Measurements from ENCODE around the gene CHST11. TPM values are rescaled to one million over a fixed set of nuclear protein-coding genes. Genes with fewer than 3 reads are reported as not detected.

Gene CHST11
- total and polyA plus RNA-seq, 9 of the 15 experiments (the other 6 are each of a cell fraction or from before 2014, with no cell fraction given) = 2.3 to 38.7 (median 15.0) TPM

DNA sequence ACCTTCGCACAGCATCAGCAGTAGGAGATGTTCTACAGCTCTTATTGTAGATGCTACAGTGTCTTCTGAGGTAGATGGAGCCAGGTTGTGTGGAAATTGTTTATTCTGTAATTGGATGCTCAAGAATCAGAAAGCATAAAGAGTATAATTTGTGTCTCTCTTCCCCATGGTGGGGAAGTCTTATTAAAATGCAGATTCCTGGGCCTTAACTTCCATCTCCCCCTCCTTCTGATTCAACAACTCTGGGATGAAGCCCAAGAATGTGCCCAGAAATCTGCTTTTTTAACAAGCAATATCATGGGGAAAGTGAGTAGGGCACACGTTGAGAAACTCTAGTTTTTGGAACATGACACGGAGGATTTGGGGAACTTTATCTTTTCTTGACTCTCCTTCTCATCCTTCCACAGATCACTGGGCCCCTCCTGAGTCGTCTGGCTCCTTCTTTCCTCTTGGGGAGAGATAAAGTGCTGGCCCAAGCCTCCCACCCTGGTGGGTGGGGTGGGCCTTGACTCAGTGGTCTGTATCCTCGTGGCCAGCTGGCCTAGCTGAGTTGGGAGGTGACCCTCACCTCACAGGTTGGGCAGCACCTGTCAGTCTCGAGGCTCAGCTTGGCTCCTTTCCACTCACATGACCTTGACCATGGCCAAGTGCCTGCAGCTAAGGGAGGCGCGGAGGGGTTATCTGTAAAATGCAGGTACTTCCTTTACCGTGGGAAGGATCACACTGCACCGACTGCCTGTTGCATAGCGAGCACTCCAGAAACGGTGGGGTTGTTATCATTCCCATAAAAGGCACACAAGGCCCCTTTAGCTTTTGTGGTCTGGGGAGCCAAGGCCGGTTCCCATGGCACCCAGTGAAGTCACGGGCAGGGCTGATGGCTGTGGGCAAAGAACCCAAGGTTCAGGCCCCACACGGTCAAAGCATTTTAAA is 141.9 kb downstream of the CHST11 start (continued):
- TF ChIP-seq, protein P1, sequence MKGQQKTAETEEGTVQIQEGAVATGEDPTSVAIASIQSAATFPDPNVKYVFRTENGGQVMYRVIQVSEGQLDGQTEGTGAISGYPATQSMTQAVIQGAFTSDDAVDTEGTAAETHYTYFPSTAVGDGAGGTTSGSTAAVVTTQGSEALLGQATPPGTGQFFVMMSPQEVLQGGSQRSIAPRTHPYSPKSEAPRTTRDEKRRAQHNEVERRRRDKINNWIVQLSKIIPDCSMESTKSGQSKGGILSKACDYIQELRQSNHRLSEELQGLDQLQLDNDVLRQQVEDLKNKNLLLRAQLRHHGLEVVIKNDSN (CRISPR knock-in tag; IDR thresholded peaks at IDR 0.05) = peak; percentile 76
- TF ChIP-seq PML (IDR thresholded peaks at IDR 0.05; ENCODE audit: low read length) = peak; percentile 61; the same call in 1 of the 2 replicates
- peak; percentile 81 for TF ChIP-seq MTA2 (IDR thresholded peaks at IDR 0.05; ENCODE audit: low read depth)
- TF ChIP-seq PHF20 (IDR thresholded peaks at IDR 0.05; ENCODE audit: partially characterized antibody) = no peak
- peak; percentile 30; the same call in 1 of the 2 replicates for TF ChIP-seq FOXM1 (IDR thresholded peaks at IDR 0.05; ENCODE audit: low read depth)
- no peak for TF ChIP-seq FOXM1 (CRISPR knock-in tag; IDR thresholded peaks at IDR 0.05; ENCODE audit: low read depth)
- TF ChIP-seq, protein P2, sequence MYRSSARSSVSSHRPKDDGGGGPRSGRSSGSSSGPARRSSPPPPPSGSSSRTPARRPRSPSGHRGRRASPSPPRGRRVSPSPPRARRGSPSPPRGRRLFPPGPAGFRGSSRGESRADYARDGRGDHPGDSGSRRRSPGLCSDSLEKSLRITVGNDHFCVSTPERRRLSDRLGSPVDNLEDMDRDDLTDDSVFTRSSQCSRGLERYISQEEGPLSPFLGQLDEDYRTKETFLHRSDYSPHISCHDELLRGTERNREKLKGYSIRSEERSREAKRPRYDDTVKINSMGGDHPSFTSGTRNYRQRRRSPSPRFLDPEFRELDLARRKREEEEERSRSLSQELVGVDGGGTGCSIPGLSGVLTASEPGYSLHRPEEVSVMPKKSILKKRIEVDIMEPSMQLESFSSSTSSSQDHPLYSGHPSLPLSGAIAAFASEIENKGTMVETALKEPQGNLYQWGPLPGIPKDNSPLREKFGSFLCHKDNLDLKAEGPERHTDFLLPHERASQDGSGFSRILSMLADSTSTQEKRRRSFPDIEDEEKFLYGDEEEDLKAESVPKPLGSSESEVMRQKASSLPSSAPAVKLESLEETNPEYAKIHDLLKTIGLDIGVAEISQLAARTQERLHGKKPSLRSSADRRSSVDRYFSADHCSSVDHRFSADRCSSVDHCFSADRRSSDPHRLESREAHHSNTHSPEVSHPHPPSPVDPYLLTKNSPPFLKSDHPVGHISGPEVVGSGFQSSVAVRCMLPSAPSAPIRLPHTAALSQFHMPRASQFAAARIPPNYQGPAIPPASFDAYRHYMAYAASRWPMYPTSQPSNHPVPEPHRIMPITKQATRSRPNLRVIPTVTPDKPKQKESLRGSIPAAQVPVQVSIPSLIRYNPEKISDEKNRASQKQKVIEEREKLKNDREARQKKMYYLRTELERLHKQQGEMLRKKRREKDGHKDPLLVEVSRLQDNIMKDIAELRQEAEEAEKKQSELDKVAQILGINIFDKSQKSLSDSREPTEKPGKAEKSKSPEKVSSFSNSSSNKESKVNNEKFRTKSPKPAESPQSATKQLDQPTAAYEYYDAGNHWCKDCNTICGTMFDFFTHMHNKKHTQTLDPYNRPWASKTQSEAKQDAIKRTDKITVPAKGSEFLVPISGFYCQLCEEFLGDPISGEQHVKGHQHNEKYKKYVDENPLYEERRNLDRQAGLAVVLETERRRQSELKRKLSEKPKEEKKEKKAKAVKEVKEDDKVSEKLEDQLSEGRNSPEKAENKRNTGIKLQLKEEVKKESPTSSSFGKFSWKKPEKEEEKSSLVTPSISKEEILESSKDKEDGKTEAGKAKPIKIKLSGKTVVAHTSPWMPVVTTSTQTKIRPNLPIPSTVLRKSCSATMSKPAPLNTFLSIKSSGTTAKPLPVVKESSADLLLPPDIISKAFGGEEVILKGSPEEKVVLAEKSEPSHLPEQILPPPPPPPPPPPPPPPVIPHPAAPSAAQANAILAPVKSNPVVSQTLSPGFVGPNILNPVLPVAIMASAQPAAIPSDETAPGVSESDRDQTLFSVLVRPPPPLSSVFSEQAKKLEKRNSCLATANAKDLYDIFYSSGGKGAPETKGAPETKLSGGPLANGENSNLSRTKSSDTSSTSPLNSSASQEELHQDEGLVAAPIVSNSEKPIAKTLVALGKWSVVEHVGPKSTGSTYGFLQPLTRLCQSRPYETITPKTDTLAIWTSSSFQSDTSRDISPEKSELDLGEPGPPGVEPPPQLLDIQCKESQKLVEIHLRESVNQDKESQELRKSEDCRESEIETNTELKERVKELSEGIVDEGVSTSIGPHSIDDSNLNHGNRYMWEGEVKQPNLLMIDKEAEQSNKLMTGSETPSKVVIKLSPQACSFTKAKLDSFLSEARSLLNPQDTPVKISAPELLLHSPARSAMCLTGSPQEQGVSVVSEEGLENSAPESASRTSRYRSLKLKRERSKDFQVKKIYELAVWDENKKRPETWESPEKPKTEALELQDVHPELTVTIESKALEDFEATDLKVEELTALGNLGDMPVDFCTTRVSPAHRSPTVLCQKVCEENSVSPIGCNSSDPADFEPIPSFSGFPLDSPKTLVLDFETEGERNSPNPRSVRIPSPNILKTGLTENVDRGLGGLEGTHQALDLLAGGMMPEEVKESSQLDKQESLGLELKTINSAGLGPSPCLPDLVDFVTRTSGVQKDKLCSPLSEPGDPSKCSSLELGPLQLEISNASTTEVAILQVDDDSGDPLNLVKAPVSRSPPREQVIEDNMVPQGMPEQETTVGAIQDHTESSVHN (IDR thresholded peaks at IDR 0.05; ENCODE audit: borderline replicate concordance in 1 of 2, low read depth in 1 of 2) = no peak
- TF ChIP-seq, protein P3, sequence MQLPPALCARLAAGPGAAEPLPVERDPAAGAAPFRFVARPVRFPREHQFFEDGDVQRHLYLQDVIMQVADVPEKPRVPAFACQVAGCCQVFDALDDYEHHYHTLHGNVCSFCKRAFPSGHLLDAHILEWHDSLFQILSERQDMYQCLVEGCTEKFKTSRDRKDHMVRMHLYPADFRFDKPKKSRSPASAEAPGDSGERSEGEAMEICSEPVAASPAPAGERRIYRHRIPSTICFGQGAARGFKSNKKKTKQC (CRISPR knock-in tag; IDR thresholded peaks at IDR 0.05) = no peak
- 0 out of 2 replicates have a peak, but pooled peaks have one; percentile 9 for TF ChIP-seq KLF13 (tag; IDR thresholded peaks at IDR 0.05; ENCODE audit: borderline replicate concordance, low read depth)
- TF ChIP-seq ZNF583 (CRISPR knock-in tag; IDR thresholded peaks at IDR 0.05) = peak; percentile 85
- TF ChIP-seq, protein P4, sequence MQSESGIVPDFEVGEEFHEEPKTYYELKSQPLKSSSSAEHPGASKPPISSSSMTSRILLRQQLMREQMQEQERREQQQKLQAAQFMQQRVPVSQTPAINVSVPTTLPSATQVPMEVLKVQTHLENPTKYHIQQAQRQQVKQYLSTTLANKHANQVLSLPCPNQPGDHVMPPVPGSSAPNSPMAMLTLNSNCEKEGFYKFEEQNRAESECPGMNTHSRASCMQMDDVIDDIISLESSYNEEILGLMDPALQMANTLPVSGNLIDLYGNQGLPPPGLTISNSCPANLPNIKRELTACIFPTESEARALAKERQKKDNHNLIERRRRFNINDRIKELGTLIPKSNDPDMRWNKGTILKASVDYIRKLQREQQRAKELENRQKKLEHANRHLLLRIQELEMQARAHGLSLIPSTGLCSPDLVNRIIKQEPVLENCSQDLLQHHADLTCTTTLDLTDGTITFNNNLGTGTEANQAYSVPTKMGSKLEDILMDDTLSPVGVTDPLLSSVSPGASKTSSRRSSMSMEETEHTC (IDR thresholded peaks at IDR 0.05) = peak; percentile 89
- TF ChIP-seq MAFG (tag; conservative IDR thresholded peaks at IDR 0.05) = 0 out of 2 replicates have a peak, but pooled peaks have one; percentile 16
- peak; percentile 28; the same call in 1 of the 2 replicates for TF ChIP-seq NFE2 (IDR thresholded peaks at IDR 0.05; ENCODE audit: low read depth)
- TF ChIP-seq GABPB1 (CRISPR knock-in tag; IDR thresholded peaks at IDR 0.05) = peak; percentile 56; the same call in 1 of the 2 replicates
- TF ChIP-seq SMARCC2 (IDR thresholded peaks at IDR 0.05; ENCODE audit: low read depth) = peak; percentile 79
- peak; percentile 74 for TF ChIP-seq EGR1 (conservative IDR thresholded peaks at IDR 0.05)
